Adrenal gland (tissue), 5 donors: Measurements from ENCODE around the gene TNNT3.

Source experiments
- CTCF ChIP-seq, 6 experiments: fragments of 450-650 bp in 4 of 6; fragments of 200-600 bp in 2 of 6; sonication (generic) in 1 of 6; IDR thresholded peaks; 1 replicate in 5 of 6; 2 replicates in 1 of 6; pipeline versions ENCODE4 v1.5.1 to v1.8.0; 2016 to 2021; ENCODE audit warnings: antibody characterized with exemption in 6 of 6, mild to moderate bottlenecking in 2 of 6, moderate library complexity in 1 of 6
- POLR2A ChIP-seq, 2 donors: fragments of 450-650 bp; IDR thresholded peaks; one replicate each; pipeline ENCODE4 v1.6.1; 2017; ENCODE audit warnings: antibody characterized with exemption in 2 of 2, mild to moderate bottlenecking in 2 of 2, moderate library complexity in 1 of 2
- donor health status: DM: no; HTN: no; CAD: no.

- TF ChIP-seq CTCF (IDR thresholded peaks at IDR 0.05) = no peak
- TF ChIP-seq POLR2A (IDR thresholded peaks at IDR 0.05) = no peak
Observed at GRCh38 chr11:1928891-1929541, 9.5 kb downstream of the TNNT3 start.
